Cardiac muscle cell (in vitro differentiated cells and primary cell): ENCODE data around the gene RANGRF. TPM values are rescaled to one million over a fixed set of nuclear protein-coding genes. Genes with fewer than 3 reads are reported as not detected.

Experiments used
- DNase-seq, 2 donors: peaks; one replicate each; pipeline versions ENCODE4 v3.0.0 to v3.0.0-alpha.2; 2010 to 2017; ENCODE audit warnings: low read depth in 1 of 2, low spot score in 1 of 2
- H3K27ac ChIP-seq: fragments of 200-600 bp; sonication (generic); 2 replicates; pipeline ENCODE4 v1.5.1; 2016
- H3K27me3 ChIP-seq: fragments of 200-600 bp; sonication (generic); 2 replicates; pipeline ENCODE4 v1.6.0; 2016; ENCODE audit warnings: control low read depth
- H3K36me3 ChIP-seq: fragments of 200-600 bp; sonication (generic); 2 replicates; pipeline ENCODE4 v1.5.1; 2016; ENCODE audit warnings: control low read depth
- H3K4me1 ChIP-seq: fragments of 200-600 bp; sonication (generic); 2 replicates; pipeline ENCODE4 v1.8.1; 2017; ENCODE audit warnings: low read depth, mild to moderate bottlenecking, mixed run types
- H3K4me3 ChIP-seq: fragments of 200-600 bp; sonication (generic); 2 replicates; pipeline ENCODE4 v1.5.1; 2016; ENCODE audit warnings: mild to moderate bottlenecking
- H3K9me3 ChIP-seq: fragments of 200-600 bp; sonication (generic); 2 replicates; pipeline ENCODE4 v1.5.1; 2017; ENCODE audit warnings: low read depth, mild to moderate bottlenecking, control low read depth
- polyA plus RNA-seq: library from polyadenylated mRNA; unstranded; fragments of >200 nt; fragmentation: Nextera tagmentation; extraction: Ambion mirVana; gene quantifications from 2 replicates; pipeline ENCODE4 v1.2.1, GENCODE V29; 2016
- total RNA-seq: library from RNA; depleted of rRNA; stranded (reverse); fragments of >200 nt; gene quantifications from 2 replicates; pipeline ENCODE4 v1.2.3, GENCODE V29; 2016
- TF ChIP-seq, protein P1 (sequence below): IDR thresholded peaks from 2 replicates; pipeline ENCODE4 v1.5.1; 2012; ENCODE audit warnings: low read depth, mild to moderate bottlenecking, low read length

Gene RANGRF
- total and polyA plus RNA-seq, 2 experiments from 2014 or later = 40.0 to 89.2 TPM

DNA sequence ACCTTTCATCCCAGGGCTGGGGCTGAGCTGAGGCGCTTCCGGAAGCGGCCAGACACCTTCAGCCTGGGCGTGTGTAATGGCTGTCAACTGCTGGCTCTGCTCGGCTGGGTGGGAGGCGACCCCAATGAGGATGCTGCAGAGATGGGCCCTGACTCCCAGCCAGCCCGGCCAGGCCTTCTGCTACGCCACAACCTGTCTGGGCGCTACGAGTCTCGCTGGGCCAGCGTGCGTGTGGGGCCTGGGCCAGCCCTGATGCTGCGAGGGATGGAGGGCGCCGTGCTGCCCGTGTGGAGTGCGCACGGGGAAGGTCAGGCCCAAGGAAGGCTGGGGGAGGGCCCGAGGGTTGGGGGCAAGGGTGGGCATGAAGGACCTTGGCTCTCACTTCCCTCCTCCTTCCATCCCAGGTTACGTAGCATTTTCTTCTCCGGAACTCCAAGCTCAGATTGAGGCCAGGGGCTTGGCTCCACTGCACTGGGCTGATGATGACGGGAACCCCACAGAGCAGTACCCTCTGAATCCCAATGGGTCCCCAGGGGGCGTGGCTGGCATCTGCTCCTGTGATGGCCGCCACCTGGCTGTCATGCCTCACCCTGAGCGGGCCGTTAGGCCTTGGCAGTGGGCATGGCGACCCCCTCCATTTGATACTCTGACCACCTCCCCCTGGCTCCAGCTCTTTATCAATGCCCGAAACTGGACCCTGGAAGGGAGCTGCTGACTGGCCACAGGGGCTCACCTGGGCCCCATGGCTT, 19.7 kb upstream of the RANGRF start:
- H3K4me3 ChIP-seq = no peak overlapping the region
- H3K4me1 ChIP-seq = no peaks in the 10 kb centered on the region
- H3K36me3 ChIP-seq = peaks cover 29% of the 10 kb centered on the region
- TF ChIP-seq, protein P1, sequence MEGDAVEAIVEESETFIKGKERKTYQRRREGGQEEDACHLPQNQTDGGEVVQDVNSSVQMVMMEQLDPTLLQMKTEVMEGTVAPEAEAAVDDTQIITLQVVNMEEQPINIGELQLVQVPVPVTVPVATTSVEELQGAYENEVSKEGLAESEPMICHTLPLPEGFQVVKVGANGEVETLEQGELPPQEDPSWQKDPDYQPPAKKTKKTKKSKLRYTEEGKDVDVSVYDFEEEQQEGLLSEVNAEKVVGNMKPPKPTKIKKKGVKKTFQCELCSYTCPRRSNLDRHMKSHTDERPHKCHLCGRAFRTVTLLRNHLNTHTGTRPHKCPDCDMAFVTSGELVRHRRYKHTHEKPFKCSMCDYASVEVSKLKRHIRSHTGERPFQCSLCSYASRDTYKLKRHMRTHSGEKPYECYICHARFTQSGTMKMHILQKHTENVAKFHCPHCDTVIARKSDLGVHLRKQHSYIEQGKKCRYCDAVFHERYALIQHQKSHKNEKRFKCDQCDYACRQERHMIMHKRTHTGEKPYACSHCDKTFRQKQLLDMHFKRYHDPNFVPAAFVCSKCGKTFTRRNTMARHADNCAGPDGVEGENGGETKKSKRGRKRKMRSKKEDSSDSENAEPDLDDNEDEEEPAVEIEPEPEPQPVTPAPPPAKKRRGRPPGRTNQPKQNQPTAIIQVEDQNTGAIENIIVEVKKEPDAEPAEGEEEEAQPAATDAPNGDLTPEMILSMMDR = no peak
- H3K9me3 ChIP-seq = no peaks in the 10 kb centered on the region
- no peak overlapping the region for H3K27ac ChIP-seq
- DNase-seq = no peak
- no peaks in the 10 kb centered on the region for H3K27me3 ChIP-seq

DNA sequence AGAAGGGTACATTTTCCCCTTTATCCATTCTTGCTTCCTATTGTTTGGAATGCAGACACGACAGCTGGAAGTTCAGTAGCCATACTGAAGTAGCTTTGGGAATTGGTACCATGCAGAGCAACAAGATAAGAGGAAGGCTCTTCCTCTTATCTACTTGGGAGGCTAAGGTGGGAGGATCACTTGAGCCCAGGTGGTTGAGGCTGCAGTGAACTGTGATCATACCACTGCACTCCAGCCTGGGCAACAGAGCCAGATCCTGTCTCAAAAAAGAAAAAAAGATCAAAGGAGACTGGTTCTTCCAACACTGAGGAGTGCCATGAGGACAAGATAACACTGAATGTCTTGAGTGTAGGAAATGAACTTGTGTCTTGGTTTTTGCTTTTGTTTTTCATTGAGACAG, 16.0 kb upstream of the RANGRF start:
- TF ChIP-seq, protein P1 = no peak
- no peaks in the 10 kb centered on the region for H3K9me3 ChIP-seq
- DNase-seq = no peak

DNA sequence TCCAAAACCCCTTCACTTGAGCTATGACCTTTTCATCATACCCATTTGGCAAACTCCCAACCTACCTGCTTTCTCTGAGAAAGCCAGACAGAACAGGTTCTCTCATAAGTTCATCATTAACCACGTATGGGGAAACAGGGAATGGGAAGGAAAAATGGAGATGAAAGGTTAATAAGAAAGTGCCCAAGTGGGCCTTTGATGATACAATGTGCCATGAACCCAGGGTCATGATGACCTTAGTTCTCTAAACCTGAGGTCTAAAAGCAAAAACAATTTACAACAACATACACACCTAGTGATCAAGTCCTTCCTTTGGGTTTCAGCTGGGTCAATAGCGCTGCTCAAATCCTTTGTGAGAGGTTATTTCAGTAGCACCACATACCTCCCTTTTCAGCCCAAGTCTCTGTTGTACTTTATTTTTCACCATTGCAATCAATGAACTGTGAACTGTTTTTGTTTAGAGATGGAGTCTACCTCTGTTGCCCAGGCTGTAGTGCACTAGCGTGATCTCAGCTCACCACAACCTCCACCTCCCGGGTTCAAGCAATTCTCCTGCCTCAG, 14.5 kb upstream of the RANGRF start:
- H3K27me3 ChIP-seq = no peaks in the 10 kb centered on the region
- H3K9me3 ChIP-seq = no peaks in the 10 kb centered on the region
- no peak overlapping the region for H3K27ac ChIP-seq
- TF ChIP-seq, protein P1 = no peak
- peaks cover 6% of the 10 kb centered on the region for H3K36me3 ChIP-seq
- no peaks in the 10 kb centered on the region for H3K4me1 ChIP-seq
- no peak for DNase-seq
- H3K4me3 ChIP-seq = no peak overlapping the region

More for the DNA sequence above, 16.0 kb upstream of the RANGRF start:
- Histone ChIP-seq H3K36me3 (peaks cover 6% of the 10 kb centered on the region), H3K27me3 (no peaks in the 10 kb centered on the region), H3K27ac (no peak overlapping the region), H3K4me1 (no peaks in the 10 kb centered on the region), H3K4me3 (no peak overlapping the region)

DNA sequence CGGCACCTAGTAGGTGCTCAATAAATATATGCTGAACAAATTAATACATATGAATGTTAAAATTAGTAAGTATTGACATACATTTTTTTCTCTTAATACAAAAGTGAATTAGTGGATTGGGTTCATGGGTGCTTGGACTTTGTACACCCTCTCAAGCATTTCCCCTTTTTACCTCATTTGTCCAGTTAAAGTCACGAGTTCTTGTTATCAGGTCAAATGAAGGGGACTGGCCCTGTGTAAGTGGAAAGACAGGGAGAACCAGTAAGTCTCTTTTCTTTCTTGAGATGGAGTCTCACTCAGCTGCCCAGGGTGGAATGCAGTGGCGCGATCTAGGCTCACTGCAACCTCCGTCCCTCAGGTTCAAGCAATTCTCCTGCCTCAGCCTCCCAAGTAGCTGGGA, 13.7 kb upstream of the RANGRF start:
- Histone ChIP-seq H3K4me3 (no peak overlapping the region), H3K9me3 (no peaks in the 10 kb centered on the region), H3K27ac (no peak overlapping the region), H3K4me1 (no peaks in the 10 kb centered on the region), H3K27me3 (no peaks in the 10 kb centered on the region), H3K36me3 (peaks cover 6% of the 10 kb centered on the region)
- no peak for DNase-seq
- TF ChIP-seq, protein P1 = no peak

DNA sequence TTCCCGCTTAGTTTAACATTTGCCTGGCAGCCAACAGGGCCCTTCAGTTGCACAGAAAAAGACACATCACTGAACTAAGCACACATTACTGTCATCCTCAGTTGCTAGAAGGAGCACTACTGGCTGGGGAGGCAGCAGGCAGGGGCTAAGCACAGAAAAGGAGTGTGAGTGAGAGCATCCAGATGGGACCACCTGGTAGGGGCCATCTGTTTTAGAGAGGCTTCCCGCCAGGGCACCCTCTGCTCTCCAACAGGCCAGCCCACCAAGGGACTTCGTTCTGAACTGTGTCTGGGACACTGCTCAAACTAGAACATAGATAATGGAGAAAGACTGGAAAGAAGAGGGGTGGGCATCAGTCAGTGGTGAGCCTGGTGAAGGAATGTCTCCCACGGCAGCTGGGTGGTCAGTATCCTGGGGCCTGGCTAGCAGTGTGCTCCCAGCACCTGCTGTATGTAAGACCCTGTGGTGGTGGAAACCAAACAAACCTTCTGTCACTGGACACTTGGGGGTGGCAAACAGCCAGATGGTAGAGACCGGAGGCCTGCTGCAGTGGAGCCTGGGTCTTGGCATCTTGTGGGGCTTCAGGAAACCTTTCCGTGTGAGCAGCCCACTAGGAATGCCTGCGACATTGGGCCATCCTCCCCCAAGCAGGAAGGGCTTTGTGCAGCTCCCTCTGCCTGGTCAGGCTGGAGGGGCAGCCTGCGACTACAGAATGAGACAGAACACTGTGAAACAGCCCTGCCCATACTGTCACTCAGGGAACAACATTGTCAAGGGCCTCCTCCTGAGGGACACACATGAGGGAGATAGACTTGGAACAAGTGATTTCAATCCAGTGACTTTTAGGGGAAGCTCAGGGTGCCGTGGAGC, 12.8 kb upstream of the RANGRF start:
- TF ChIP-seq, protein P1 = no peak
- Histone ChIP-seq H3K27me3 (no peaks in the 10 kb centered on the region), H3K4me1 (no peaks in the 10 kb centered on the region), H3K9me3 (no peaks in the 10 kb centered on the region), H3K4me3 (no peak overlapping the region), H3K27ac (no peak overlapping the region), H3K36me3 (no peaks in the 10 kb centered on the region)
- DNase-seq = no peak
